ENCODE data around the gene MKX. TPM values are rescaled to one million over a fixed set of nuclear protein-coding genes. Genes with fewer than 3 reads are reported as not detected.

Gene MKX, protein sequence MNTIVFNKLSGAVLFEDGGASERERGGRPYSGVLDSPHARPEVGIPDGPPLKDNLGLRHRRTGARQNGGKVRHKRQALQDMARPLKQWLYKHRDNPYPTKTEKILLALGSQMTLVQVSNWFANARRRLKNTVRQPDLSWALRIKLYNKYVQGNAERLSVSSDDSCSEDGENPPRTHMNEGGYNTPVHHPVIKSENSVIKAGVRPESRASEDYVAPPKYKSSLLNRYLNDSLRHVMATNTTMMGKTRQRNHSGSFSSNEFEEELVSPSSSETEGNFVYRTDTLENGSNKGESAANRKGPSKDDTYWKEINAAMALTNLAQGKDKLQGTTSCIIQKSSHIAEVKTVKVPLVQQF
- total RNA-seq (2022): not detected in 2 replicates
- percentile 10 among the genes with signal in this experiment for Bru-seq, nascent RNA
- percentile 9 among the genes with signal in this experiment for BruChase-seq, experiment 1, labeled RNA remaining after a 6-hour chase
- BruChase-seq, experiment 2, labeled RNA remaining after a 2-hour chase: percentile 8 among the genes with signal in this experiment
- long read RNA-seq: 0 reads

DNA sequence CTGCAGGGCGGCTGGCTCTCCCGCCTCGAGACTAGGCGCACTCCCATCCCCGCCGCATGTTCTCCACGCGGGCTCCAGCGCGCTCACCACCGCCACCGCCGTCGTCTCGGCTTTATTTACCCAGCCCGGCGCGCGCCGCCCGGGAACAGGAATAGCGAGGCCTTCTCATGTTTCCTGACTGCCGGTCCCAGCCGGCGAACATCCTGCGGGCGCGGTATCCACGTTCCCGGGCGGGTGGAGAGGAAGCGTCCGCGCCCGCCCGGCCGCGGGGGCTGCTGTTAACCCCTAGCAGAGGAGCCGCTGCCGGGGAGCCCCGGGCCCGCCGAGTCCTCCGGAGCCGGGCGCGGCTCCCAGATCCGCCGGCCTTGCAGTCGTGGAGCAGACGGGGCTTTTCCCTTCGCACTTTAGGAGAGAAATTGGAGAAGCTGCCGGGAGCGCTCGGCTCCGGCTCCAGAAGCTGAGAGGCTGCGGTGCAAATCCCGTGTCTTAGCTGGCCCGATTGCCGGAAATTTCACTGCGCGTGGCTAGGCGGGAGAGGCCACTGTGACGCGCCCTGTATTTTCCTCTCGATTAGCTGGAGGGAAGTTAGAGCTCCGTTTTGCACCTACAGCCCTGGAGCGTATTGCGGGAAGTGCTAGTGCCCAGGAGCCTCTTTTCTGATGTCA, at the start of gene MKX:
MKX (minus strand) TSS at position 88 of the 665 bp plus-strand sequence. CDS start 2,404 bp downstream, outside the sequence.
- H3K9me3 Mint-ChIP-seq (ENCODE audit: unreplicated experiment): no peaks in the 10 kb centered on the region
- BruUV-seq (replicated peaks): no TSS peak
- no peak within 1 kb of the TSS for H3K27ac Mint-ChIP-seq (ENCODE audit: low read depth, unreplicated experiment)
- H3K4me1 Mint-ChIP-seq (ENCODE audit: insufficient read depth, unreplicated experiment): no peaks in the 10 kb centered on the region
- intact Hi-C loops (cut with micrococcal nuclease): no loop called here
- CTCF ChIA-PET: no interaction called here
- H3K36me3 Mint-ChIP-seq (ENCODE audit: insufficient read depth, unreplicated experiment): no peaks in the 10 kb centered on the region
- no peak for DNase-seq (ENCODE audit: unreplicated experiment)
- no peaks in the 10 kb centered on the region for H3K27me3 Mint-ChIP-seq (ENCODE audit: insufficient read depth, unreplicated experiment)
- POLR2A ChIA-PET: no interaction called here
- H3K4me3 Mint-ChIP-seq (ENCODE audit: unreplicated experiment): peak within 1 kb of the TSS; percentile 23
- TF ChIP-seq, protein P1, sequence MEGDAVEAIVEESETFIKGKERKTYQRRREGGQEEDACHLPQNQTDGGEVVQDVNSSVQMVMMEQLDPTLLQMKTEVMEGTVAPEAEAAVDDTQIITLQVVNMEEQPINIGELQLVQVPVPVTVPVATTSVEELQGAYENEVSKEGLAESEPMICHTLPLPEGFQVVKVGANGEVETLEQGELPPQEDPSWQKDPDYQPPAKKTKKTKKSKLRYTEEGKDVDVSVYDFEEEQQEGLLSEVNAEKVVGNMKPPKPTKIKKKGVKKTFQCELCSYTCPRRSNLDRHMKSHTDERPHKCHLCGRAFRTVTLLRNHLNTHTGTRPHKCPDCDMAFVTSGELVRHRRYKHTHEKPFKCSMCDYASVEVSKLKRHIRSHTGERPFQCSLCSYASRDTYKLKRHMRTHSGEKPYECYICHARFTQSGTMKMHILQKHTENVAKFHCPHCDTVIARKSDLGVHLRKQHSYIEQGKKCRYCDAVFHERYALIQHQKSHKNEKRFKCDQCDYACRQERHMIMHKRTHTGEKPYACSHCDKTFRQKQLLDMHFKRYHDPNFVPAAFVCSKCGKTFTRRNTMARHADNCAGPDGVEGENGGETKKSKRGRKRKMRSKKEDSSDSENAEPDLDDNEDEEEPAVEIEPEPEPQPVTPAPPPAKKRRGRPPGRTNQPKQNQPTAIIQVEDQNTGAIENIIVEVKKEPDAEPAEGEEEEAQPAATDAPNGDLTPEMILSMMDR (IDR thresholded peaks at IDR 0.05; ENCODE audit: unreplicated experiment): no peak

DNA sequence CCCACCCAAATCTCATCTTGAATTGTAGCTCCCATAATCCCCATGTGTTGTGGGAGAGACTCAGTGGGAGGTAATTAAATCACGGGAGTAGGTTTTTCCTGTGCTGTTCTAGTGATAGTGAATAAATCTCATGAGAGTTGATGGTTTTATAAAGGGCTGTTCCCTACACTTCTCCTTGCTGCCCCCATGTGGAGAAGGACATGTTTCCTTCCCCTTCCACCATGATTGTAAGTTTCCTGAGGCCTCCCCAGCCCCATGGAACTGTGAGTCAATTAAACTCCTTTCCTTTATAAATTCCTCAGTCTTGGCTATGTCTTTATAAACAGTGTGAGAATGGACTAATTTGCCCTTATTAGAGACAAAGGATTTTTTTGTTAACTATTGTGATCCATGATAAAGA, 48.5 kb upstream of the MKX start:
- Mint-ChIP-seq H3K4me1 (ENCODE audit: insufficient read depth, unreplicated experiment) (no peaks in the 10 kb centered on the region), H3K4me3 (ENCODE audit: unreplicated experiment) (no peak overlapping the region), H3K27ac (ENCODE audit: low read depth, unreplicated experiment) (no peak overlapping the region), H3K9me3 (ENCODE audit: unreplicated experiment) (no peaks in the 10 kb centered on the region), H3K27me3 (ENCODE audit: insufficient read depth, unreplicated experiment) (no peaks in the 10 kb centered on the region), H3K36me3 (ENCODE audit: insufficient read depth, unreplicated experiment) (no peaks in the 10 kb centered on the region)
- POLR2A ChIA-PET: no interaction called here
- intact Hi-C loops (cut with micrococcal nuclease): no loop called here
- peak; percentile 8 for DNase-seq (ENCODE audit: unreplicated experiment)
- TF ChIP-seq, protein P1 (IDR thresholded peaks at IDR 0.05; ENCODE audit: unreplicated experiment): peak; percentile 19
- CTCF ChIA-PET: no interaction called here
- BruUV-seq (replicated peaks): no TSS peak

DNA sequence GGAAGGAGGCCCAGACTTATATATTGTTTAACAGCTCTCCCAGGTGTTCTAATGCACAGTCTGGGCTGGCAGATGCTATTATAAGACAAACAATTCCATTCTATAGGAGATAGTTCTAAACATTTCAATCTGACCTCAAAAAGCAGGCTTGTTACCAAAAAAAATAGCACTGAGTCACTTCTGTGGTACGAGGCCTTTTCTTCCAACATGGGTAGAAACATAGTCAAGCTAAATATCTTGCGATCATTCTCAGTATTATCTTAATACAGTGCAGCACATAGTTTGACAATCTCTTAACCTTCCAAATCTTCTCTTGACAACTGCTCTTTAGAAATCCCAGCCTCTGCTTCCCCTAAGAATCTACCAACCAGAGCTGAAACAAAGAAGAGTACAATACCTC, 46.6 kb upstream of the MKX start:
- CTCF ChIA-PET: no interaction called here

DNA sequence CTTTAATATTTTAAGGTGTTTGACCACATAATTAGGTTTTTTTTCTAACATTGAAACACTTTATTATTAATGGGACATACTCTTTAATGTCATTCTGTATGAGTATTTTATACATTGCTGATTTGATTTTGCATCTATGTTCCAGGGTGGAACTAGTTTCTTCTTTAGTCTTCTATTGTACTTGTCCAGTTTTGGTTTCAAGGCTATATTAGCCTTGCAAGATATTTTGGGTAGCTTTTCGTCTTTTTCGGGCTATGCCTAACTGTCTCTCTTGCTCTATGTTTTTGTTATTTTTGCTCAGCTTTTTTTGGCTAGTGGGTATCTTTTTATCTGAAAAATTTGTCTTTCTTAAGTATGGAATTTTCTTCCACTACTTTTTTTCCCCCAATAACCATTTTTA, 38.7 kb upstream of the MKX start:
- H3K9me3 Mint-ChIP-seq (ENCODE audit: unreplicated experiment): no peaks in the 10 kb centered on the region
- no peaks in the 10 kb centered on the region for H3K4me1 Mint-ChIP-seq (ENCODE audit: insufficient read depth, unreplicated experiment)
- no TSS peak for BruUV-seq (replicated peaks)
- H3K4me3 Mint-ChIP-seq (ENCODE audit: unreplicated experiment): no peak overlapping the region
- ChIA-PET CTCF (no interaction called here), POLR2A (no interaction called here)
- TF ChIP-seq, protein P1 (IDR thresholded peaks at IDR 0.05; ENCODE audit: unreplicated experiment): no peak
- no peak for DNase-seq (ENCODE audit: unreplicated experiment)
- no peak overlapping the region for H3K27ac Mint-ChIP-seq (ENCODE audit: low read depth, unreplicated experiment)
- H3K27me3 Mint-ChIP-seq (ENCODE audit: insufficient read depth, unreplicated experiment): no peaks in the 10 kb centered on the region
- intact Hi-C loops (cut with micrococcal nuclease): loop anchor here (5.0 kb wide), 1 partner anchor 353 kb away; no protein-coding TSS in a partner anchor
- H3K36me3 Mint-ChIP-seq (ENCODE audit: insufficient read depth, unreplicated experiment): no peaks in the 10 kb centered on the region

More for the DNA sequence above, 46.6 kb upstream of the MKX start:
- POLR2A ChIA-PET: no interaction called here
- H3K9me3 Mint-ChIP-seq (ENCODE audit: unreplicated experiment): no peaks in the 10 kb centered on the region
- no peaks in the 10 kb centered on the region for H3K4me1 Mint-ChIP-seq (ENCODE audit: insufficient read depth, unreplicated experiment)
- H3K27ac Mint-ChIP-seq (ENCODE audit: low read depth, unreplicated experiment): no peak overlapping the region
- TF ChIP-seq, protein P1 (IDR thresholded peaks at IDR 0.05; ENCODE audit: unreplicated experiment): no peak
- DNase-seq (ENCODE audit: unreplicated experiment): no peak
- H3K36me3 Mint-ChIP-seq (ENCODE audit: insufficient read depth, unreplicated experiment): no peaks in the 10 kb centered on the region
- intact Hi-C loops (cut with micrococcal nuclease): no loop called here
- no peaks in the 10 kb centered on the region for H3K27me3 Mint-ChIP-seq (ENCODE audit: insufficient read depth, unreplicated experiment)
- H3K4me3 Mint-ChIP-seq (ENCODE audit: unreplicated experiment): no peak overlapping the region
- no TSS peak for BruUV-seq (replicated peaks)

Data from MCF 10A (cell line).